ENCODE data around the gene GRK3. TPM values are rescaled to one million over a fixed set of nuclear protein-coding genes. Genes with fewer than 3 reads are reported as not detected.

GRK3 gene
- total RNA-seq, 1 donor from 2014 or later, result 3.8 TPM

GRCh38 chr22:25656724-25657123 lies 92.2 kb downstream of the GRK3 start:
- Histone ChIP-seq H3K27me3 (ENCODE audit: low read depth) (no peaks in the 10 kb centered on the region), H3K27ac (replicated peaks) (no peak overlapping the region), H3K4me1 (peaks cover 17% of the 10 kb centered on the region), H3K36me3 (no peaks in the 10 kb centered on the region), H3K4me3 (no peak overlapping the region), H3K9me3 (replicated peaks) (no peaks in the 10 kb centered on the region)
- intact Hi-C loops (cut with micrococcal nuclease), result no loop called here
- no peak for DNase-seq
- TF ChIP-seq, protein P1, sequence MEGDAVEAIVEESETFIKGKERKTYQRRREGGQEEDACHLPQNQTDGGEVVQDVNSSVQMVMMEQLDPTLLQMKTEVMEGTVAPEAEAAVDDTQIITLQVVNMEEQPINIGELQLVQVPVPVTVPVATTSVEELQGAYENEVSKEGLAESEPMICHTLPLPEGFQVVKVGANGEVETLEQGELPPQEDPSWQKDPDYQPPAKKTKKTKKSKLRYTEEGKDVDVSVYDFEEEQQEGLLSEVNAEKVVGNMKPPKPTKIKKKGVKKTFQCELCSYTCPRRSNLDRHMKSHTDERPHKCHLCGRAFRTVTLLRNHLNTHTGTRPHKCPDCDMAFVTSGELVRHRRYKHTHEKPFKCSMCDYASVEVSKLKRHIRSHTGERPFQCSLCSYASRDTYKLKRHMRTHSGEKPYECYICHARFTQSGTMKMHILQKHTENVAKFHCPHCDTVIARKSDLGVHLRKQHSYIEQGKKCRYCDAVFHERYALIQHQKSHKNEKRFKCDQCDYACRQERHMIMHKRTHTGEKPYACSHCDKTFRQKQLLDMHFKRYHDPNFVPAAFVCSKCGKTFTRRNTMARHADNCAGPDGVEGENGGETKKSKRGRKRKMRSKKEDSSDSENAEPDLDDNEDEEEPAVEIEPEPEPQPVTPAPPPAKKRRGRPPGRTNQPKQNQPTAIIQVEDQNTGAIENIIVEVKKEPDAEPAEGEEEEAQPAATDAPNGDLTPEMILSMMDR (IDR thresholded peaks at IDR 0.05; ENCODE audit: borderline replicate concordance), result no peak

- DNase-seq, result no peak
Observed at GRCh38 chr22:25658633-25659032, 94.2 kb downstream of the GRK3 start.

DNA sequence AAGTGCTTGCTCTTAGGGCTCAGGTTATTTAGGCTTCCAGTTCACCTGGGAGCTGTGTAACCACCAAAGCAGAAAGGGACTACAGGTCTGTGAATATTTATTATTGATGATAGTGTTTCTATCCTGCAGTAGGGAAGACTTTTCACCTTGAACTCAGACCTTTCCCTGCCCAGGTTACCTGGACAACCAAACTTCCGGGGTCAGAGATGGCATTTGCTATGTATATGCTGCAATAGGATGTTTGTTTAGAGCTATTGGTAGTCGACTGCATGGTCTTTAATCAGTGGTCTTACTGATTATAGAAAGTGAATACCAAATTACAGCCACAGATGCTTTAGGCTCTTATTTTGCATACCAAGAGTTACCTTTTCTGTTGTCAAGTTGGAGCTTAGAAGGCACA lies 94.9 kb downstream of the GRK3 start:
- intact Hi-C loops (cut with micrococcal nuclease), result no loop called here
- Histone ChIP-seq H3K27me3 (ENCODE audit: low read depth) (no peaks in the 10 kb centered on the region), H3K9me3 (replicated peaks) (no peaks in the 10 kb centered on the region), H3K4me1 (peaks cover 40% of the 10 kb centered on the region), H3K36me3 (no peaks in the 10 kb centered on the region), H3K4me3 (no peak overlapping the region), H3K27ac (replicated peaks) (no peak overlapping the region)
- TF ChIP-seq, protein P1 (IDR thresholded peaks at IDR 0.05; ENCODE audit: borderline replicate concordance), result no peak
- DNase-seq, result no peak

More at GRCh38 chr22:25658633-25659032, 94.2 kb downstream of the GRK3 start:
- H3K36me3 ChIP-seq, result no peaks in the 10 kb centered on the region
- H3K4me3 ChIP-seq, result no peak overlapping the region
- no peaks in the 10 kb centered on the region for H3K27me3 ChIP-seq (ENCODE audit: low read depth)
- H3K27ac ChIP-seq (replicated peaks), result no peak overlapping the region
- TF ChIP-seq, protein P1 (IDR thresholded peaks at IDR 0.05; ENCODE audit: borderline replicate concordance), result no peak
- intact Hi-C loops (cut with micrococcal nuclease), result no loop called here
- H3K9me3 ChIP-seq (replicated peaks), result no peaks in the 10 kb centered on the region
- H3K4me1 ChIP-seq, result peaks cover 35% of the 10 kb centered on the region

GRCh38 chr22:25660336-25660735 lies 95.9 kb downstream of the GRK3 start:
- H3K4me1 ChIP-seq, result peaks cover 40% of the 10 kb centered on the region
- no peaks in the 10 kb centered on the region for H3K36me3 ChIP-seq
- no peak for DNase-seq
- no peak overlapping the region for H3K27ac ChIP-seq (replicated peaks)
- no peaks in the 10 kb centered on the region for H3K9me3 ChIP-seq (replicated peaks)
- no peak overlapping the region for H3K4me3 ChIP-seq
- intact Hi-C loops (cut with micrococcal nuclease), result no loop called here
- H3K27me3 ChIP-seq (ENCODE audit: low read depth), result no peaks in the 10 kb centered on the region
- TF ChIP-seq, protein P1 (IDR thresholded peaks at IDR 0.05; ENCODE audit: borderline replicate concordance), result no peak

DNA sequence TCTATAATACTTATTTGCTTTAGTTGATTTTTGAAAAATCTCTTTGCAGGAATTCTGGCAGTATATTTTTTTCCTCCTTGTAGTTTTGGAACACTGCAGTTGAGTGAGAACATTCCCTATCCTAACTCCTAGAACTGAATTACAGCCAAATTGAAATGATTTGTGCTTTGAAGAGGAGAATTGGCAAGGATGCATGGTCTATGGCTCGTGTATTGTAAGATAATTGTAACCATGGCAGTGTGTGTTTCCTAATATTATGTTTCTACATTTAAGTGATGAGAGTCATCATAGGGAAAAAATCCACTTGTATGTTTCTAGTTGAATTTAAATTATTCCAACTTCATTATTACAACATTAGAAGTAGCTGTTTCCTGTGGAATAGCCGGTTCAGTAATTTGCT lies 96.6 kb downstream of the GRK3 start:
- intact Hi-C loops (cut with micrococcal nuclease), result no loop called here
- H3K9me3 ChIP-seq (replicated peaks), result no peaks in the 10 kb centered on the region

More for the DNA sequence above, 96.6 kb downstream of the GRK3 start:
- no peak for DNase-seq
- Histone ChIP-seq H3K4me1 (peaks cover 40% of the 10 kb centered on the region), H3K4me3 (peak overlapping the region; percentile 1), H3K27ac (replicated peaks) (peak overlapping the region; percentile 4), H3K27me3 (ENCODE audit: low read depth) (no peaks in the 10 kb centered on the region), H3K36me3 (no peaks in the 10 kb centered on the region)
- TF ChIP-seq, protein P1 (IDR thresholded peaks at IDR 0.05; ENCODE audit: borderline replicate concordance), result no peak
